NCI-H2081 (cell line): ENCODE measurements around the gene SMOC2.
A peak's percentile ranks its signal among the peaks of the same experiment; 100 is the strongest.
"Not testable (repeated sequence)": the region's sequence is repeated elsewhere in the genome, so short reads cannot be mapped to it uniquely, and the experiment has no call there.

ENCODE experiments used
- DNase-seq, 2 experiments: peaks; one replicate each; lab custom pipeline; 2025; lab: John Stamatoyannopoulos, UW

The SMOC2 gene

GRCh38 chr6:168683621-168684020, 242.6 kb downstream of the SMOC2 start:
- DNase-seq = no peak

- no peak for DNase-seq
These were observed 243.5 kb downstream of the SMOC2 start for GRCh38 chr6:168684471-168684870.

- no peak for DNase-seq
These were observed 243.9 kb downstream of the SMOC2 start for GRCh38 chr6:168684906-168685305.

- no peak for DNase-seq
These were observed 245.2 kb downstream of the SMOC2 start for GRCh38 chr6:168686029-168686738.

GRCh38 chr6:168686831-168687730, 246.1 kb downstream of the SMOC2 start:
- no peak for DNase-seq

- DNase-seq = no peak
These were observed 249.3 kb downstream of the SMOC2 start for GRCh38 chr6:168690271-168690670.

GRCh38 chr6:168691774-168692173, 250.8 kb downstream of the SMOC2 start:
- DNase-seq = no peak

GRCh38 chr6:168692193-168692914, 251.4 kb downstream of the SMOC2 start:
- DNase-seq = no peak

GRCh38 chr6:168692915-168693257, 251.9 kb downstream of the SMOC2 start:
- not testable (repeated sequence) for DNase-seq

GRCh38 chr6:168694797-168695196, 253.8 kb downstream of the SMOC2 start:
- not testable (repeated sequence) for DNase-seq

GRCh38 chr6:168695701-168696100, 254.7 kb downstream of the SMOC2 start:
- no peak for DNase-seq

- DNase-seq = no peak
These were observed 257.9 kb downstream of the SMOC2 start for GRCh38 chr6:168698923-168699322.

- peak in 1 of 2 experiments; percentile 58 for DNase-seq
These were observed 258.8 kb downstream of the SMOC2 start for GRCh38 chr6:168699631-168700295.

GRCh38 chr6:168700880-168701279, 259.9 kb downstream of the SMOC2 start:
- DNase-seq = no peak

GRCh38 chr6:168703990-168704389, 263.0 kb downstream of the SMOC2 start:
- no peak for DNase-seq

- no peak for DNase-seq
These were observed 263.7 kb downstream of the SMOC2 start for GRCh38 chr6:168704678-168705077.

- not testable (repeated sequence) for DNase-seq
These were observed 264.3 kb downstream of the SMOC2 start for GRCh38 chr6:168705271-168705670.

GRCh38 chr6:168706471-168707177, 265.6 kb downstream of the SMOC2 start:
- DNase-seq = no peak

GRCh38 chr6:168708526-168708925, 267.5 kb downstream of the SMOC2 start:
- DNase-seq = no peak

GRCh38 chr6:168708984-168709383, 268.0 kb downstream of the SMOC2 start:
- no peak for DNase-seq

GRCh38 chr6:168709390-168709789, 268.4 kb downstream of the SMOC2 start:
- no peak for DNase-seq
